OCI-LY1 (cell line): Measurements from ENCODE around the gene DRC3.

ENCODE experiments used
- EZH2 ChIP-seq: fragments of 200-600 bp; sonication (generic), shearing (Covaris generic); IDR thresholded peaks from 2 replicates; pipeline ENCODE4 v1.8.0; 2017; ENCODE audit warnings: borderline replicate concordance, mixed run types, mild to moderate bottlenecking, antibody characterized with exemption, low read length, moderate library complexity, mixed read lengths
- TF ChIP-seq, protein P1 (sequence below): fragments of 200-600 bp; sonication (generic), shearing (Covaris generic); IDR thresholded peaks from 2 replicates; pipeline ENCODE4 v1.5.1; 2017; ENCODE audit warnings: mild to moderate bottlenecking, antibody characterized with exemption, low read length, moderate library complexity, mixed read lengths

DNA sequence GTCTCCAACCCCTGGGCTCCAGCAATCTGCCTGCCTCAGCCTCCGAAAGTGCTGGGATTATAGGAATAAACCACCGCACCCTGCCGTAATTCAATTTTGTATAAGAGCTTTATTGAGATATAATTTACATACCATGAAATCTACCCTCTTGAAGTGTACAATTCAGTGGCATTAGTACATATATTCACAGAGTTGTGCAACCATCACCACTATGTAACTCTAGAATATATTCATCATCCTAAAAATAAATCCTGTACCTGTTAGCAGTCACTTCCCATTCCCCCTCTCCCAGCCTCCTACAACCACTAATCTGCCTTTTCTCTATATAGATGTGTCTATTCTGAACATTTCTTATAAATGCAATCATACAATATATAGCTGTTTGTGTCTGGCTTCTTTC is 26.6 kb upstream of the DRC3 start:
- TF ChIP-seq, protein P1, sequence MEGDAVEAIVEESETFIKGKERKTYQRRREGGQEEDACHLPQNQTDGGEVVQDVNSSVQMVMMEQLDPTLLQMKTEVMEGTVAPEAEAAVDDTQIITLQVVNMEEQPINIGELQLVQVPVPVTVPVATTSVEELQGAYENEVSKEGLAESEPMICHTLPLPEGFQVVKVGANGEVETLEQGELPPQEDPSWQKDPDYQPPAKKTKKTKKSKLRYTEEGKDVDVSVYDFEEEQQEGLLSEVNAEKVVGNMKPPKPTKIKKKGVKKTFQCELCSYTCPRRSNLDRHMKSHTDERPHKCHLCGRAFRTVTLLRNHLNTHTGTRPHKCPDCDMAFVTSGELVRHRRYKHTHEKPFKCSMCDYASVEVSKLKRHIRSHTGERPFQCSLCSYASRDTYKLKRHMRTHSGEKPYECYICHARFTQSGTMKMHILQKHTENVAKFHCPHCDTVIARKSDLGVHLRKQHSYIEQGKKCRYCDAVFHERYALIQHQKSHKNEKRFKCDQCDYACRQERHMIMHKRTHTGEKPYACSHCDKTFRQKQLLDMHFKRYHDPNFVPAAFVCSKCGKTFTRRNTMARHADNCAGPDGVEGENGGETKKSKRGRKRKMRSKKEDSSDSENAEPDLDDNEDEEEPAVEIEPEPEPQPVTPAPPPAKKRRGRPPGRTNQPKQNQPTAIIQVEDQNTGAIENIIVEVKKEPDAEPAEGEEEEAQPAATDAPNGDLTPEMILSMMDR = no peak
- TF ChIP-seq EZH2 = no peak
